HG03571 (cell line): ENCODE results near the gene SLC5A1.

ENCODE experiments used
- ATAC-seq: cut with Tn5 transposase; IDR thresholded peaks from one replicate; pipeline ENCODE4 v1.9.1; 2021; ENCODE audit not compliant: unreplicated experiment

The SLC5A1 gene

DNA sequence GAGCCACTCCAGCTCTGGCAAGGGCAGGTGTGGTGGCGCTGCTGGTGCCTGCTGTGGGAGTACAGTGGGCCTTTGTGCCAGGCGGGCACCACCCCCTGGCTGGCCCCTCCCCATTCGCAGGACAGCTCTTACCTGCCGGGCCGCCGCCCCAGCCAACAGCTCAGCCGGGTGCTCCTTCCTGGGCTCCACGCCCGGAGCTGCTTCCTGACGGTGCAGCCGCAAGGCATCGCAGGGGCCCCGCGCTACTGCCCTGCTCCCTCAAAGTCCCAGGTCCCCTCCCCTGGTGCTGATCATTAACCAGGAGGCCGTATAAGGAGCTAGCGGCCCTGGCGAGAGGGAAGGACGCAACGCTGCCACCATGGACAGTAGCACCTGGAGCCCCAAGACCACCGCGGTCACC, at the start of gene SLC5A1:
SLC5A1 (plus strand) TSS at position 338 of the 400 bp plus-strand sequence; CDS start at position 359, 21 bp downstream.
- ATAC-seq: no peak

DNA sequence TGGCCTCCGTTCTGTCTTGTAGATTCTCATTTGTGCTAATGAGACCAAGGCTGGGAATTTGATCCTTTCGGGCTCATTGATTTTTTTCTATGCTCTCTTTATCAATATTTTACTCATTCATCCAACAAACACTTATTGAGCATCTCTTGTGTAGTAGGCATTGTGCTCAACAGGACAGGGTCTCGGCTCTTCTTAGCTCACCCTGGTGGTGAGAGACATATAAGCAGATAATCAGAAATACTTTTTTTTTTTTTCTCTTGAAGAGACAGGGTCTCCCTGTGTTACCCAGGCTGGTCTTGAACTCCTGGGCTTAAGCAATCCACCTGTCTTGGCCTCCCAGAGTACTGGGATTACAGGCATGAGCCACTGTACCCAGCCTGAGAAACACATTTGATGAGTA, 48.0 kb upstream of the SLC5A1 start:
- no peak for ATAC-seq

DNA sequence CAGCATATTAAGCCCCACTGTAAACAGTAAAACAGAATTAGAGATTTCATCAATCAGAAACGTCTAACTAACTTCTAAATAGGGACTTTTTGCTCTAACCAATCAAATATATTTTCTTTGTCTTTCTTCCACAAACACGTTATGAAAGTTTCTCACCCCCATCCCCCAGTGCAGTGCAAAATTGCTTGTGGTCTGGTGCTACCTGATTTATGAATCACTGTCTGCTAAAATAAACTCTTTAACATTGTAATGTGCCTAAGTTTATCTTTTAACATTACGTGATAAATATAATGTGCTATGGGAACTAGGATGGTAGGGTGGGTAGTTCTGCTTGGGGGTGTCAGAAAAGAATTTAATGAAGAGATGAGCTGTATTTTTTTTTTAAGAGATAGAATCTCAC, 47.3 kb upstream of the SLC5A1 start:
- no peak for ATAC-seq

DNA sequence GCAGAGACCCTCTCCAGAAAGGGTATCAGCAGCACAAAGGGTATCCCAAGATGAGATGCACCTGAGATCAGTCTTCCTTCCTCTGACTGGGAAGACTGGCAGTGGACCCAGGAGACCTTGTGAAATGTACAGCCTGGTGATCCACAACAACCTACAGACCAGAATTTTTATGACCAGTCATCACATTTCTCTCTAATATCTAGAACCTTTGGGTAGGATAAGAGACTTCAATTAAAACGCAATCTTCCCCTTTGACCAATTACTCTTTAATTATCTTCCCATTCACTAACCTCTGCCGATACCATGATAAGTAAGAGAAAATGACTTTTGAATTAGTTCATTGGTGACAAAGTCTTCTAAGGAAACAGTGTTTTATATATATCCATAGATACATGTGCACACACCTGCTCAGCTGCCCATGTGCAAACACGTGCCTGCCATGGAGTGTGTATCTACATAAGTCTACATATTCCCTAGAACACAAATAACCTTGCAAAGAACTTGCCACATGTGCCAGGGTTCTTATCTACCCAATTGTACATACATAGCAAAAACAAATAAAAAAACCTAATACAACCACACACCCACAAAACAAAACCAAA, 44.2 kb upstream of the SLC5A1 start:
- no peak for ATAC-seq

DNA sequence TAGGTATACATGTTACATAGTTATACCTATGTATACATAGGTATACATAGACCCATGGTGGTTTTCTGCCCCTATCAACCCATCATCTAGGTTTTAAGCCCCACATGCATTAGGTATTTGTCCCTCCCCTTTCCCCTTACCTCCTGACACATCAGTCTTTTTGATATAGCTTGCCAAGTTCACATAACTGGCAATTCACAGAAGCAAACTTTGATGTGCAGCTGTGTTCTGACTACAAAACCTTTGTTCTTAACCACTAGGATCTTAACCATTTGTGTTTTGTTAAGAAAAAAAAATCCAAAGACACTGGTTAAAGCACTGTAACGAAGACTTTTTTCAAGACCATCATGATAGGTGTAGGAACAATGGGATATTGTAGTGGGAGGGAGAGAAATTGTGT, 42.9 kb upstream of the SLC5A1 start:
- no peak for ATAC-seq

DNA sequence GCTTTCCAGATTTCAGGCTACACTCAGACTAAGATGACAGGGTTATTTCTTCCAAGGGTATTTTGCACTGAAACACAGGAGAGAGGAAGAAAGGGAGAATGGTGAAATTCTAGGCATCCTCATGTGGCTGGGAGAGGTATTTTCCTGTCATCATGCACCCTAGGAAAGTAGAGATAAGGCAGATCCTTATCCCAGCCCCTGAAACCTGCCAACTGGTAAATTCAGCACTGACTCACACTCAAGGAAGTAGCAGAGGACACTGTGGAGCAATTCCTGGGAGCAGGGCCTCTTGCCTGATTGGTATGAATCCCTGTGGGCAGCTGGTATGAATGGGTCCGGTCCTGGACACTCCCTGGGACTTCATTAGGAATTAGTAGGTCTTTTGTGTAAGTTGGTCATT, 37.6 kb upstream of the SLC5A1 start:
- ATAC-seq: no peak

DNA sequence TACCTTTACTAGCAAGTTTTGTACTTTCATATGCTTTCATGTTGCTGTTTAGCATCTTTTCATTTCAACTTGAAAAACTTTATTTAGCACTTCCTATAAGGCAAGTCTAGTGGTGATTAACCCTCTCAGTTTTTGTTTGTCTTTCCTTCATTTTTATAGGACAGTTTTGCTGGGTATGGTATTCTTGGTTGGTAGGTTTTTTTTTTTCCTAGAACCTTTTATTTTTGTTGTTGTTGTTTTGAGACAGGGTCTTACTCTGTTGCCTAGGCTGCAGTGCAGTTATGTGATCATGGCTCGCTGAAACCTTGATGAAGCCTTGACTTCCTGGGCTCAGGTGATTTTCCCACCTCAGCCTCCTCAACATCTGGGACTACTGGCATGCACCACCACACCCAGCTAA, 29.9 kb upstream of the SLC5A1 start:
- no peak for ATAC-seq

DNA sequence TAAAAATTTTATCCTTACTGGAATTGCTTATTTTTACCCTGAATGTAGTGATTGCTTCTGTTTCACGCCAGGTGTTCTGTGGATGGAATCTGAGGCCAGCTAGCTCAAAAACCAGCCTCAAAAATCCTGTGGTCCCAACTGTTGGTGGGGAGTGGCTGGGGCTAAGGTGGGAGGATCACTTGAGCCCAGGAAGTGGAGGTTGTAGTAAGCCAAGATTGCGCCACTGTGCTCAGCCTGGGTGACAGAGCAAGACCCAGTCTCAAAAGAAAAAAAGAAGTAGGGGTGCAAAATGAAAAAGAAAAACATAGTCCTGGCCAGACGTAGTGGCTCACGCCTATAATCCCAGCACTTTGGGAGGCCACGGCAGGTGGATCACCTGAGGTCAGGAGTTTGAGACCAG, 27.0 kb upstream of the SLC5A1 start:
- no peak for ATAC-seq

DNA sequence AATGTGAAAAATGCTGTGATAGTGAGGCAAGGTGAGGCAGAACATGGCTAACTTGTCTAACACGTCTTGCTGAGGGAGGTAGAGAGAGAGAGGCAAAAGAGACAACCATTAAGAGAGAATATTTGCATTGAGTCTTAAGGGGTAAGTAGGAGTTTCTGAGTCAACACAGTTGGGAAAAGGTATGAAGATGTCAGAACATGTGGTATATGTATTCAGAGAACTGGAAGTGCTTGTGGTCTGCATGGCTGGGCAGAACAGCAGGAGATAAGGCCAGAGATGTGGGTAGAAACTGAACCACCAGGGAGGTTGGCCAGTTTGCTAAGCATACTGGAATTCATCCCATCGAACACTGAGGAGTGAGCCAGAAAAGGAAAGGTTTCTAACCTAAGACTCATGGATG, 25.0 kb upstream of the SLC5A1 start:
- no peak for ATAC-seq

DNA sequence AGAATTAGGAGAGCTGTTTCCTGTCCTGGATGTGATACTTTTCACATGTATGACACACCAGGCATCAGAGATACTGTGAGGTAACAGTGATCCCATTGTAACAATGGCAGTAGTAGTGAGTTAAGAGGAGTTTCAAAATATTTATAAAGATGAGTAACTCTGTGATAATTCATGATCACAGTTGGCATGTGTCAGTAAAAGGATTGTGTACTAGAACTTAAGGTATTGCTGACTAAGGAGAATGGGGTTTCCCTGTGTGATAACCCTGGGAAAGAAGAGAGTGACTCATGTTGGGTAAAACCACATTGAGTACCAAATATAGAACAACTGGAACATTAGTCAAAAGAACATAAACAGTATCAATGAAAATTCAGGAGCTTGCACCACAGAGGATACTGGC, 22.9 kb upstream of the SLC5A1 start:
- no peak for ATAC-seq

DNA sequence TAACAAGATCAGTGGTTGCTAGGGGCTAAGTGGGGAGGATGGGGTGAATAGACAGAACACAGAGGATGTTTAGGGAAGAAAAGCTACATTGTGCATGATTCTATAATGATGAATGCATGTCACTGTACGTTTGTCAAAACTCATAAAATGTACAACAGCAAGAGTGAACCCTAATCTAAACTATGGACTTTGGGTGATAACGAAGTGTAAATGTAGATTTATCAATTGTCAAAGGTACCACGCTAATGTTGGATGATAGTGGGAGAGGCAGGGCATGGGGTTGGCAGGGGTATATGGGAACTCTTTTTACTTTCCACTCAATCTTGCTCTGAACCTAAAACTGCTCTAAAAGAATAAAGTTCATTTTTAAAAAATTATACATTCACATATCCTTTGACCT, 21.3 kb upstream of the SLC5A1 start:
- ATAC-seq: no peak

DNA sequence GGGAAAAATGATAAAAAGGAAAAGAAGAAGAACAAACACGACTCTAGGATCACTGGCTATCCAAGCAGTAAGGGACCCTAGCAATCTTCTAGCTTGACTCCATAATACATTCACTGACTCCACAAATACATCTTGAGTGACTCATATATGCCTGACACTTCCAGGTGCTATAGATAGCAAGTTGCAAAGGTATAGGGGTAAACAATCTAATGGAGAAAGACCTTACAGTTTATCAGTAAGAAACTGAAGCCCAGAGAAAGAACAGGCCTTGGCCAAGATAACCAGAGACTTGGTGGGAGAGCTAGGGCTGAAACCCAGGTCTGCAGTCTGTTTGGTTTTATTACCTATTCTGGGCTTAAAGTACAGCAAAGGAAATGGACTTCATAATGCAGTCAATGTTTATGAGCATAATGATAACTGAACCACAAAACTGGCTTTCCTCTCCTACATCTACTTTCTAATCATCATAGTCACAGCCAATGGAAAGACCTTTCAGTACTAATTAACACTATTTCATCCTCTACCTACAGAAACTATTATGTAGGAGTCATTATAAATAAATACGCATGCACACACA, 19.7 kb upstream of the SLC5A1 start:
- no peak for ATAC-seq

DNA sequence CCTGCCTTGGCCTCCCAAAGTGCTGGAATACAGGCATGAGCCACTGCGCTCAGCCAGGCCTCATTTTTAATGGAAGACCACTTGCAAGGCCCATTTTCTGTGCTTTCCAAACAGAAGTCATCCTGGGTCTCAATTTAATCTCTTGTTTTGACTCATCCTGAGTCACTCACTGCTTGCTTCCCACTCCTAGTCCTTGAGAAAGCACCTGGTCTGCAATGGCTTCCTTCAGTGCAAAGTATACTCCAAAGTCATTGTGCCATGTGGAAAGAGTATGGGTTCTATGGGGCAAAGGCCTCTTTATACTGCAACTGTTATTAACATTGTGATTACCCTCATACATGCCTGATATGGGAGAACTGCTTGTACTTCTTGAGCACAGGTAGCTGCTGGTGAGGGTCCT, 18.3 kb upstream of the SLC5A1 start:
- no peak for ATAC-seq

DNA sequence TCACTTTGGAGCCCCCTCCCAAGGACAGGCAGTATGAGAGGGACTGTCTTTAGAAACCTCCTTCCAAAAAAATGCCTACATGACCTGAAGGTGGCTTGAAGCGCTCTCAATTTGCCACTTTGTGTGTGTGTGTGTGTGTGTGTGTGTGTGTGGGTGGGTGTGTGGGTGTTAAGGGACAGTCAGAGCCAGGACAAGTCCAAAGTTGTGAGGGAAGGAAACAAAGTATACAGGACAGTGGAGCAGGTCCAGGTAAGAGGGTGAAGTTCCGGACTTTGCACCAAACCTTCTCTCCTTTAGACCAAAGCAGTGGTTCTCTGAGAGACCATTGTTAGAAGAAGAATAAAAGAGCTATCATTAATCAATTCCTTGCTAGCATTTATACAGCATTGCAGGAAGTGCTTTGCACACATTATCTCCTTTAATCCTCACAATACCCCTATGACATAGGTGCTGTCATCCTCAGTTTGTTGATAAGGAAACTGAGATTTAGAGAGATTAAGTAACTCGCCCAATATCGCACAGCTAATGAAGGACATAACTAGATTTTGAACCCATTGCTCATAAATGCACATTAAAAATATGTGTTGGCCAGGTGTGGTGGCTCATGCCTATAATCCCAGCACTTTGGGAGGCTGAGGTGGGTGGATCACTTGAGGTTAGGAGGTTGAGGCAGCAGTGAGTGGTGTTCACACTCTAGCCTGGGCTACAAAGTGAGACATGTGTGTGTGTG, 12.4 kb upstream of the SLC5A1 start:
- no peak for ATAC-seq

DNA sequence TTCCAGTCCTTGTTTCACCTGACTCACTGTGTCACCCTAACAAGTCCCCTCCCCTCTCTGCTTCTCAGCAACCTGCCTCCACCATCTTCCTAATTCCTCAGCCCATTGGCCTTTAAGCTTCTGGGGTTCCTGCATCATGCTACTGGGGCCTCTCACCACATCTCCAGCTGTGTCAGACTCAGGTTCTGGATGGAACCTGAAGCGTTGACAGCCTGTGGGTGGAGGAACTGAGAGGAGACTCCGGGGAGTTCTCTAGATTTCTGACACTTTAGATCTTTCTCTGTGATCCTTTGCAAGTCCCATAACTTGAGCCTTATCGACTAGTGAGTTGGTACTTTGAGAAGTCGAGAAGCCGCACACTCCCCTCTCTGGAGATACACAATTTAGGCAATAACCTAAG, 11.6 kb upstream of the SLC5A1 start:
- ATAC-seq: no peak

DNA sequence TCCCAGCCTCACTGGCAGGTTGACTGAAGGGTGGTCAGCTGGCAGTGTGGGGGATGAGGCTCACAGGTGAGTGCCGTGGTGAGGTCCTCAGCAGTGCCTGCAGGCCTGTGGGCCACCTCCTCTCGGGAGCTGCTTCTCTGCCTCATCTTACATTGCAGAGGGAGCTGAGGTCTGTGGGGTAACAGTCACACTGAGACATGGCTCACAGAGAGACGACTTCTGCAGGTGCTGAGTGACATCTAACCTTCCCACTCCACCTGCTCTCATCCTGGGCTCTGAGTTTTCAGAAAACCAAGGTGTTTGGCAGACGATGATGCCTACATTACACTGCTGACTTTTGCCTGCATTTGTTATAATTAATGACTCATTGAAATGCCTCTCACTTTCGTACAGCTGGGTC, 8.8 kb upstream of the SLC5A1 start:
- no peak for ATAC-seq

DNA sequence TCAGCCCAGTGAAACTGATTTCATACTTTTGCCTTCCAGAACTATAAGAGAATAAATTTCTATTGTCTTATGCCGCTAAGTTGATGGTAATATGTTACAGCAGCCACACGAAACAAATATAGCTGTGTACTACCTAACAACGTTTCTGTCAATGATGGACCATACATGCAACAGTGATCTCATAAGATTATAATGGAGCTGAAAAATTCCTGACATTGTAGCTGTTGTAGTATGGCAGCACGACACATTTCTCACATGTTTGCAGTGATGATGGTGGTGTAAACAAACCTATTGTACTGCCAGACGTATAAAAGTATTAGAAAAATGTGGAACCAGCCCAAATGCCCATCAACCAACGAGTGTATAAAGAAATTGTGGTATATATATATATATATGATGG, 5.8 kb upstream of the SLC5A1 start:
- no peak for ATAC-seq

DNA sequence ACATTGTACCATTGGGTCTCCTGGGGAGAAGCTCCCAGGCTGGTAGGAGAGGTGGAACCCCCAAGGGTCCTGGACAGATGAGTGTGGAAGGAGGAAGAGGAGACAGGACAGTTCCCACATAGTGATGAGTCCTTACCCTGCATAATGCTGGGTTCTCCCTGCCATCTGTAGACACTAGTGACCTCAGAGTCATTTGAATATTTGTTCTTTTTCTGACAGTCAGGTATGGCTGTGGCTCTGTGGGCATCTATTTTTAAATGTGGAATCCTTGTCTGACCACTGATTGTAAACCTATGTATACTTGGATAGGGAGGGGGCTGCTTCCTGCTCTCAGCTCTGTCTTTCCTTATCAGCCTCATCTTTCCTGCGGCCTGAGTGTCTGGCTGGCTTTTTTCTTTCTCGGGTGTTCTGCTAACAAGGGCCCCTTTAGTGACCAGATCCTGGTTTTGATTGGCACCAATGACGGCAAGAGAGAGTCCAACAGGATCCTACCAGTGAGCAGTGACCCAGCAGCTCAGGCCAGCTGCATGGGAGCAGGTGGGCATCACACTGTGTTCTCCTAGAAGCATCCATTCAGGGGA, 2.6 kb upstream of the SLC5A1 start:
- no peak for ATAC-seq

DNA sequence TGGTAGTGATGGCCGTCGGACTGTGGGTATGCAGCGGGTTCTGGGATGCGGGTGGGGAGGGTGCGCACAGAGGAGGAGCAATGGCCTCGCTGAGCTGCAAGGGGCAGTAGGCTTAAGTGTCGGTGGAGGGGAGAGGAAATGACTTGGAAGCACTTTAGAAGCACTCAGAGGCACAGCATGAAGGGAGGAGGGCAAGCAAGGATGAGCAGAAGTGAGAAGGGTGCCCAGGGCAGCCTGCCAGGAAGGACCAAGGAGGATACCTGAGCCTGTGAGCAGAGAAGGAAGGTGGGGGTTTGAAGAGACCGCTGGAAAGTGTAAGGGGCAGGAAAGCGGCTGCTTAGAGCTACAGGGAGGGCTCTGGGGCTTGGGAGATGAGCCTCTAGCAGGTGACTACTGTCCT, 330 bp downstream of the SLC5A1 start:
- ATAC-seq: no peak

DNA sequence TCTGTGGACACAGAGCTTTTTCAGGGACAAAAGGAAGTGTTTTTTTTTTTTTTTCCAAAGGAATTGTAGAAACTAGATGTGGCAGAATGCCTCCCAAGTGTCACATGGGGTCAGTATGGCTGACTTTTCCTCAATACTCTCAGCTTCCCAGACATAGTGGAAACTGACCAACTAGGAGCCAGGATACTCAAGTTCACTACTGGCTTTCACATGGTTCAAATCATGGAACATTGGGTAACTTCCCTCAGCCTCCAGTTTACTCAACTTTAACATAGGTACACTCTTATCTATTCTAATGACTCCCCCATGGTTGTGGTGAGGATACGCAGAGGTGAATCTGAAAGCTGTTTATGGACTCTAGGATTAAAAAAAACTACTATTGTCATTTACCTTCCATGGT, 1.4 kb downstream of the SLC5A1 start:
- no peak for ATAC-seq

DNA sequence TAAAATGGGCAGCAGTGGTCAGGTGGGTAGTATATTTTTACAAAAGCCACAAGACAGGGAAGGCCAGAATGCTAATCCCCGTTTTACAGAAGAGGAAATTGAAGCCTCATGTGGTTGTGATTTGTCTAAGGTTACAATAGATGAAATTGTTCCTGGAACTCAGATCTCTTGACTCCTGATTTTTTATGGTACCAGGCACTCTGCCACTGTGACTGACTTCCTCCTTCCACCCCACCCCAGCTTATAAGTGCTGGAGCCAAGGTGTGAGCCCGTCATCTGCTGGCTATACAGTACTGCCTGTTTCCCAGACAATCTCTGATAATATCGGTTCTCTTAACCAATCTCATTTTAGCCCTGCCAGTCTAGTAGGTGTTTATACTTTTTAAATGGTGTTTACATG, 1.9 kb downstream of the SLC5A1 start:
- ATAC-seq: no peak

DNA sequence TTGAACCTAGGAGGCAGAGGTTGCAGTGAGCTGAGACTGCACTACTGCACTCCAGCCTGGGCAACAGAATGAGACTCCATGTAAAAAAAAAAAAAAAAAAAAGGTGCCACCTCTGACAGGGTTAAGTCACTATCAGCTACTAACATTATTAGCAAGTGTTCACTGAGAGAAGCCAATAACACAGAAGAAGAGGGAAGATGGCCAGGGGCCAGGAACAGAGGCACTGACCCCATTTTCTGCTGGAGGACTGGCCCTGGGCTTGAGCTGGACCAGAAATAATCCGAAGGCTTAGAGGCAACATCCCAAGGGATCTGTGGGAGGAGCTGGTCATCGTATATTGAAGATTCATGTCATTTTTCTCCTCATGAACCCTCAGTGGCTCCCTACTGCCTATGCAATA, 5.0 kb downstream of the SLC5A1 start:
- ATAC-seq: no peak
